Stimulated activated CD4-positive, alpha-beta T cell treated with anti-CD3 and anti-CD28 coated beads, Interleukin-15, amount 100 ng/mL, for 1 hour (primary cell): ENCODE results near the gene KAT6B.

Source experiments
- DNase-seq, 2 donors: peaks; one replicate each; pipeline ENCODE4 v3.0.0-alpha.2; 2020; ENCODE audit warnings: low read depth in 1 of 2, low spot score in 1 of 2

Gene KAT6B

DNA sequence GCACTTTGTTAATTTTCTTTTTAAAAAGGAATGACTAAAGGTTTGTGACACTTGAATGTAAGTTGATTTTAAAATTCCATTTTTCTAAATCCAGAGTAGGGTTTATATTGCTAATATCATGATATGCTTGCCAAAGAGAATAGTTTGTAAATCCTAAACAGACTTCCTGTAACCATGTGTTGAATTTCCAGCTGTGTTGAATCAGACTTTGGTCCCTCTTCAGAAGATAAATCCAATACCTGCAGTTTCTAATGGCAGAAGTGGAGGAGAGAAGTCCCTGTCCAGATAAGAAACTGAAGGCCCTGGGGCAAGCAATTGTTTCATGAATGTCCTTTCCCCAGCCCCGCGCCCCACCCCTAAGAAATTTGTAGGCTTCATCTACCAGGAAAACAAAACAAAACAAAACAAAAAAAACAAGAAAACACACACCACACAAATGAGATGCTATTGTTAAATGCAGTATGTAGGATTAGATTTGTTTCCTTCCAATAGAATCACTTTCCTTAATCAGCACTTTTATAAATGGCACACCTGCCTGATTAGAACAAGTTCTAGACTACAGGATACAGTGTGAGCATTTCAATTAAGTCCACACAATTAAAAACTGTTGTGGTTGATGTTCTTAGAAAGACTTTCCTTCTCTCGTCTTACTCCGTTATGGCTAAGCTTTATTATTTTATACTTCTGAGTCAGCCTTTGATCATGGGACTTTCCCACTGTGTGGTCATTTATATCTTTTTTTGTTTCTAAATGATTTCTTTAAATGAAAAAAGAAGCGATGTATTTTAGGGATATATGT, 122.8 kb downstream of the KAT6B start:
- DNase-seq, result no peak

DNA sequence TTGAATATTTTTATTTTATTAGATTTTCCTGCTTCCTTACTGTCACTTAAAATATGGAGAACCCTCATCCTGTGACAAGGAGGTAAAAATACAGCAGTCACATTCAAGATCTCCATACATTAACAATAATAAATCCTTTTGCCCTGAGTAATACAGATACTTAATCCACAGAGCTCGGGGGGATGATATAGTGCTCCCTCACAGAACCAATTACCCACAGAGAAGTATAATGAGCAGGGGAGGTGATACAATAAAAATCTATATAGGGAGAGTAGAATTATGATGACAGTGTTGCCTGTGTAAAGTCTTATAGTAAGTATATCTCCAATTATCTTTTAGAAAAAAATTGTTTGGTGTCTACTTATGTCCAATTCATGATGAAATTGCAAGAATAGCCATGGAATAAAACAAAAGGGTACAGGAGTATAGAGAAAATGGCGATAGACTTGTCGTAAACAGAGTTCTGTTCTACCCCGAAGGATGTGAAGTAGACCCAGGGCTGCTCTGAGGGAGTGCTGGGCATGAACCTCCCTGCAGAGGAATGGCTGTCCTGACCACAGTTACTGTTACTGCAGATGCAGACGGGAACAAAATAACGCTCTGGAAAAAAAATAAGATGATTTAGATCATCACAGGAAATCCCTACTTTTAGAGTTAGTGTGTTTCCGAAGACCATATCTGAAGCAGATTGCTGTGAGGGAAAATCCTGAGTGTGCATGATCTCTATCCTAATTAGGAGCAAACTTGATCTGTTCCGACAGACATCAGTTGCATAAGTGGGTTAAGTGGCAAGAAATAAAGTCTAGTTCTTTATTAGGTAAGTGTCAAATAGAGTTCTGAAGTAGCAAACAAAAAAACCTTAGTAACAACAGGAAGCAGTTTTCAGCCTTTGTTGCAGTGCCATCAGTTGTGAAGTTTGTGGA, 123.7 kb downstream of the KAT6B start:
- DNase-seq, result no peak

DNA sequence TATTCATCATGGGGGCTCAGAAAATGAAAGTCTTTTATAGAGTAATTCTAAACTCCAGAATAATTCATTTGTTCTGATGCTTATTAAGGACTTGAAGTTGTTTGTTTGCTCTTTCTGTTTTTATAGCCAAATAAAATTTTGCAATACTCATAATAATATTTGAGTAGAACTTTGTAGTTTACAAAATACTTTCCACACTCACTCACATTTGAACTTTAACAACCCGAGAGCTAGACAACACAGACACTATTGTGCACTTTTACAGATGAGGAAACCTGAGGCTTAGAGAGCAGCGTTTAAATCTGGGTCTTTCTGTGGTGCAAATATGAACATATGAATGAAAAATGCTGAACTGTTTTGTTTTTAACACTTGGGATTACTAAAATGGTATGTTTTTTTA, 126.8 kb downstream of the KAT6B start:
- DNase-seq, result no peak

DNA sequence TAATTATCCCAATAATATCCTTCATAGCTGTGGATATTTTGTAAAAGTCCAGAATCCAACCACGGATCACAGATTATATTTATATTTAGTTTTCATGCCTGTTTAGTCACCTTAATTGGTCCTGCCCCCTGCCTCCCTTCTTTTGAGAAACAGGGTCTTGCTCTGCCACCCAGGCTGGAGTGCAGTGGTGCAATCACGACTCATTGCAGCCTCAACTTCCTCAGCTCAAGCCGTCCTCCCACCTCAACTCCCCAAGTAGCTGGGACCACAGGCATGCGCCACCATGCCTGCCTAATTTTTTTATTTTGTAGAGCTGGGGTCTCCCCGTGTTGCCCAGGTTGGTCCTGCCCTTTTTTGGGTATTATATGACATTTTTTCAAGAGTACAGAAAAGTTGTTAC, 129.4 kb downstream of the KAT6B start:
- no peak for DNase-seq

DNA sequence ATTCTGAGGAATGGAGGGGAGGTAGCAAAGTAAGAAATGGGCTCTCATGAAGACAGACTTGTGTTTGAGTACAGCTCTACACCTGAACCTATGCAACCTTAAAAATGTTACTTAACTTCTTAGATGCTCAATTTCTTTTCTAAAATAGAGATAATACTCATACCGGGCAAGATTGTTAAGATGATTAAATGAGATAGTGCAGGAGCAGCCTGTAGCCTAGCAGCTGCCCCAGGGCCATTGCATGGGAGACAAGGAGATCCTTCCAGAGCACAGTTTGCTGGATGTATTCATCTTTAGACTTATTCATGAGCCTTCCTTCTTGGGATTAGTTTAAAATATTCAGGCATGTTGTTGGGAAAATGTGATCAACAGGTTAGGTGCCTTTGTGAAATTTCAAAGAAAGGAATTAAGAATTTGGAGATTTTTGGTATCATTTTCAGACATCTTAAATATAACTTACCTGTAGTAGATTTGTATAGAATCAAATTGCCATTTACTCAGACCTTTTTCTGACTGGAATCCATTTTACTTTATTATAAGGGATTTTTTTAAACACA, 130.2 kb downstream of the KAT6B start:
- no peak for DNase-seq

DNA sequence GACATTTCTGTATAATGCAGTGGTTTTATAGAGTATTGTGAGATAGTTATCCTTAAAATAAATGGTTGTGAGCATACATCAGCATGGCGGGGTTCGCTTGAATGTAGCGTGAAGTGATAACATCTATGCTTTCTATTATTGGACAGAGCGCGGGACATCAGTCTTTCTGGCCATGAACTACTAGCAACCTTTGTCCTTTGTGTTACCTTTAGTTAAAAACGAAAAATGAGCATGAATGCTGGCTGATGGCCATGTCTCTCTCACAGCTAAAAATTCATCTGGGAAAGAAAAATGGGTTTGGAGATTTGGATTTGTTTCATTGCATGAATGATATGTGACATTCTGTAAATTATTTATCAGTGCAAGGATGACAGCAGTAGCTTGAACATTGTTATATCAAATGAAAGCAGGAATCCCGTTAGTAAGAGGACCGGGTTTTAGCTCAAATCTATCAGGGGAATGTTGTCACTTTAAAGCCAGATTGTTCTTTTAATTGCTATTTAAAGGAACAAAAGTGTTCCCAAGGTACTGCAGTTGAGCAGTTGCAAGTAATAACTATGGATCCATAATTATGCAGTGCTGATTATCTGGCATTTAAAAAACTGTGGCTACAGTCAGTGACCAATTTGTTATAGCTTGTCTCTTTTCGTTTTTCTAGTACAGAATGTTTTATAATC, 131.0 kb downstream of the KAT6B start:
- no peak for DNase-seq

DNA sequence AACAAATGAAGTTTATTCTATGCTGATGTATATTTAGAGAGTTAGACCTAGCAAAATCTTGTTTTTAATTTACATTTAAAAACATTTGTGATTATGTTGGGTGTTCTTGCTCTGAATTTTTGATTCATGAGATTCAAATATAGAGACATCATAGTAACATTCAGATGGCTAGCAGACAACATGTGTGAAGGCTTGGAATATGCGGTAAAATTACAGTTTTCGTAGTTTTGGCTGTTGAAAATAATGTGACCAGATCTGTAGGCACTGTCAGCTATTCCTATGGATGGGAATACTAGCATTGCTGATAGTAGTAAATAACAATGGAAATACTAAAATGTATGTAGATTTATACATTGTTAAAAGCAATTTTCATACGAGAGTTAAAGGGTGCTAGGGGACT, 131.9 kb downstream of the KAT6B start:
- no peak for DNase-seq

DNA sequence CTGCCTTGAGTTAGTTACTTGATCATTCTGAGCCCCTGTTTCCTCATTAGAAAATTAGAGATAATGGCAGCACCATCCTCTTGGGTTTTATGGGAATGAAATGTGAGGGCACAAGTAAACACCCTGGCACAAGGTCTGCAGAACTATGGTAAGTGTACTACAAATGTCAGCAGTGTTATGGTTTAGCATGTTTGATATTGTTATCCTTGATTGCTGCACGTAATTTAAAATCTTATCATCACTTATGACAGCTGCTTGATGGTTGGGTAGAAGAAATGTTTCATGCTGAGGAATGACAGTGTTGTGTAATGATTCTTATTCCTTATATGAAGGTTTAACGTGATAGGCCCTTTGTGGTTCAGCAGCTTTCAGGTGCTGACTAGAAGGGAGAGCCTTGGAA, 134.3 kb downstream of the KAT6B start:
- DNase-seq, result no peak

DNA sequence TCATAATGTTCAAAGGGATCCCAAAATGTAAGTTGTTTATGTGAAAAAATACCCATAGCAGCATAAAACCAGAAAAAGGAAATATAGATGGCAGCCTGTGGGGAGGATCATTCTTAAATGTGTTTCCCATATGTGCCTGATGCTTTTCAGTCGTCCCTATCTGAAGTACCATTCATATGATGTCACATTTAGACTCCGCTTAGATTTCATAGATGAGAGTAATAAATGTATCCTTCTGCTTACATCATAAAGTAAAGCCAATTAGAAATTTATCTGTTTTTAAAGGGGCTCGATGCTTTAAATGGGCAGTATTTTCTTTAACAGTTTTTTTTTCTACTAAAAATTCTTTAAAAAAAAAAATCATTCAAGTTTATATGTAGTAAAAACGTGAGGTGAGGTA, 136.1 kb downstream of the KAT6B start:
- DNase-seq, result no peak

DNA sequence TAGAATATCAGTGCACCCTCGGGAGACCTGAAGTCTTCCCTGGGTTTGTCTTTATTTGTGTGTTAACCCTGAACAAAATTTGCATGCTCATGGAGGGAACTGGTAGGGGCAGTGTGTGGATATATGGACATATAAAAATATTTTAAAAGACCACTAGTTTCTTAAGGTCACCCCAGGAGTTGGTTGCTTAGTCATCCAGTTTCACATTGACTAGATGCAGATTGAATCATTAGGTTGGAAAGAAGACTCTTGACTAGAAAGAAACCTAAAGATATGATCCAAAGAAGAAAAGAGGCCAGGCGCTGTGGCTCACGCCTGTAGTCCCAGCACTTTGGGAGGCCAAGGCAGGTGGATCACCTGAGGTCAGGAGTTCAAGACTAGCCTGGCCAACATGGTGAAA, 137.1 kb downstream of the KAT6B start:
- no peak for DNase-seq

DNA sequence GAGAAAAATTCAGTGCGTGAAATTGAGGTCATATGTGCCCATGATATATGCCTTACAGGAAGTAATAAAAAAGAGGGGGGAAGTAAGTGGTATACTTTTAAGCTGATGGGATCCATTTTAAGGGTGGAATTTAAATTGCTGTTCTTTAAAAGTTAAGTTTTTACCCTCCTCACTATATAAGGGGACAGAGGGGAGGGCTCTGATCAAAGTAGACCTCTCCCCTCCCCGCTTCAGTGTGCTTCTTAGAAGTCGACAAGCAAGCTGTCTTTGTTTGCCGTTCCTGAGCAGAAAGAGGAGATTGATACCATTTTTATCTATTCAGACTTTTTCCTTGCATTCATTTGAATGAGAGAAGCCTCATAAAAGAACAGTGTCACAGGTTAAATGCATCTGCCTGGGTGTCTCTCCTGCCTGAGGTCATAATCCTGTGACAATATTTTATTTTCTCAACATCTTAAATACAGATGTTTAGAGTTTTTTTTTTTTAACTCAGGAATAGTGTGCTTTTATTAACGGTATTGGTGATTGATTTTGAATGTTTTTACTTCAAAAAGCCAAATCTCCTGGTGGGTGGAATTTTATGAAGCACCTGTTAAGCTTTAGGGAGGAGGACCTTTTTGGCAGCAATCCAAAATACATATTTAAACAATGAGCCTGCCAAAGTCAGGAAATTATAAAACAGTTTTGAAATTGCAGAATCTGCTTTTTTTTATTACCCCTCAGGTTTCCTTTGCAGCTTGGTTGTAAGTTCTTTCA, 141.7 kb downstream of the KAT6B start:
- no peak for DNase-seq

DNA sequence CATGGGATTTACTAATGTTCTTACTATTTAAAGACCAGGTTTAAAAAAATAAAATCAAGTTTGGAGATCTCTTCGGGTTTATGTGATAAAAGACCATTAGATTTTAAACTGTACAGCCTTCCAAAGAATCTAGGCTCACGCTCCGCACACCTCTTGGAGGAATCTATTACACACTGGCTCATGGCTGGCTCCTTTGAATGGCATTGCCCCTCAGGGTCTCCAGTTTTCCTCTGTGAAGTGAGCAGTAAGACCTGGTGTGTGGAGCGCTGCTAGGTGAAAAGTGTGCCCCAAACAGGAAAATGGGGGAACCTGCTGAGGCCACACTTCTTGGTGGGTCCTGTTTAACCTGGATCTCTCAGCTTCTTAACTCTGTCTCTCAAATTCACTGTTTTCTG, 142.3 kb downstream of the KAT6B start:
- DNase-seq, result no peak

DNA sequence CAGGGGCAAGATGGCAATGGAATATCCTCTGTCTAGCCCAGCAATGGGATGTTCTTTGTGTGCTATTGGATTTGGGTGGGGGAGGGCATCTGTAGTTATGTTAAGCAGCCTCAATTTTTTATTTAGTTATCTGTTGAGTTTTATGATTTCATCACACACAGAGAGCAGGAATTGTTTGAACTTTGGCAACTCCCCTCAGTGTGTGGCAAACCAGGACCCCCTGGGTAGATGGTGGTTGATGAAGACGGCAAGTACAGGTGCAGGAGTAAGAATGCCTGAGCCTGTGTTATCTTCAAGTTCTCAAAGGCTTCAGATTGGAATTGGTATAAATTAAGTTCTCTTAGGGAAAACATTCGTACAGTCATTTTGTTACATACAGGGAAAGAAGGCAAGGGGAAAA, 142.7 kb downstream of the KAT6B start:
- DNase-seq, result no peak

DNA sequence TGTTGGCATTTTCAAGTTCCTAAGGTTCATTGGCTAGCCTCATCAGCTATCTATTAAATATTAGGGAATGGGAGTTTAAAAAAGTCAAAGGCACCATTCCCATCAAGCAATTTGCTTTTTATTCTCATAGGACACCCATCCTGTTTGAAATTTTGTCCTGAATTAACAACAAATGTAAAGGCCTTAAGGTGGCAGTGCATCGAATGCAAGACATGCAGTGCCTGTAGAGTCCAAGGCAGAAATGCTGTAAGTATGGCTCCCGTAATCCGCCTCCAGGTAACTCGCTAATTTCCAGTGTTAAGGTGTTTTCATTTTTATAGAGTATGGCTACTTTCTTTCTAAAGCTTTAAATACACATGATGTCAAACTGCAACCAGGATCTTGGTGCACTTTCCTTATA, 143.1 kb downstream of the KAT6B start:
- DNase-seq, result no peak

DNA sequence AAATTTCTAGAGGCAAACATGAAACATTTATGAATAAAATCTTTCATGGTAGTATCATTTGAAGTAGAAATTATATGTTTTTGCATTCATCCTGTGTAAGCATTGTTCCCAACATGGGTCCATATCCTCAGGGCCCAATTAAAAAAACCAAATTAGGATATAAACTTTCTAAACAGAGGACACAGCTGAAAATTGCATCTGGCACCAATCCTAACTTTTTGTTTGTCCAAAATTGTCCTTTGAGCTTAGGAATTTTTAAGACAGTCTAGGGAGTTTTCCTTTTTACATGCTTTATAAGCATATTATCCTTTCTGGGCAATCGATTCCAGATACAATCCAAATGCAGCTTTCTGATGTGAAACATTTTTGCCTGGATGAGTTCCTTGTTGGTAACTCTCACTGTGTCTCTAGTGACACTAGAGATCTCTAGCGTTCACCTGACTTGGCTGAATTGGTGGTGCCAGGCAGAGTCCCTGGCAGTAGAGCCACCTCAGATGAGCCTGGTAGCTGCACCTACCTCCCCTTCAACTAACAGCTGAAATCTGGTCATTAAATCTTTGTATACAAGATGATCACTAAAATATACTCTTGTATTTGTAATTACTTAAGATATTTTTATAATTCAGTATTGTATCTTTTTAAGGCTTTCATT, 147.5 kb downstream of the KAT6B start:
- DNase-seq, result no peak

DNA sequence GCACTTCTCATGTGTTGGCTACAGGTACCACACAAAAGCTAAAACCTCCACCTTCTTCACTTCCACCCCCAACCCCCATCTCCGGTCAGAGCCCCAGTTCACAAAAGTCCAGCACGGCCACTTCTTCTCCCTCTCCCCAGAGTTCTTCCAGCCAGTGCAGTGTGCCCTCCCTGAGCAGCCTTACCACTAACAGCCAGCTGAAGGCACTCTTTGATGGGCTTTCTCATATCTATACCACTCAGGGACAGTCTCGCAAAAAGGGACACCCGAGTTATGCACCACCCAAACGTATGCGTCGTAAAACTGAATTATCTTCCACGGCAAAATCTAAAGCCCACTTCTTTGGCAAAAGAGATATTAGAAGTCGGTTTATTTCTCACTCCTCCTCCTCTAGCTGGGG, 149.4 kb downstream of the KAT6B start:
- DNase-seq, result no peak

DNA sequence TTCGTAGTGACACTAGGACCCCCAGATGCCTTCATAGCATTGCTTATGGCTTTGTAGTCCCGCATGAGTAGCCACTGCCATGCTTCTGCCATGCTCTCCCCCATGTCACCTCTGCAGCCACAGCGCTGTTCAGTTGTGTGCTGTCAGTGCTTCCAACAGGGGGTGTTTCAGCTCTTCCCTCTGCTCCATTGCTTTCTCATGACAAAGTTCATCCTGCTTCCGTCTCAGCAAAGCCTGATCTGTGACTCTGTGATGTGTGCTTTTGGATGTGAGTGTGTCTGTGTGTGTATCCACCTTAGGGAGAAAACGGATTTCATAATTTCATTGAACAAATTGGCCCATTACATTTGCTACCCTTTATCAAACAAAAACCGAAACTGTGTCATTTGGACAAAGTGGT, 150.2 kb downstream of the KAT6B start:
- no peak for DNase-seq

DNA sequence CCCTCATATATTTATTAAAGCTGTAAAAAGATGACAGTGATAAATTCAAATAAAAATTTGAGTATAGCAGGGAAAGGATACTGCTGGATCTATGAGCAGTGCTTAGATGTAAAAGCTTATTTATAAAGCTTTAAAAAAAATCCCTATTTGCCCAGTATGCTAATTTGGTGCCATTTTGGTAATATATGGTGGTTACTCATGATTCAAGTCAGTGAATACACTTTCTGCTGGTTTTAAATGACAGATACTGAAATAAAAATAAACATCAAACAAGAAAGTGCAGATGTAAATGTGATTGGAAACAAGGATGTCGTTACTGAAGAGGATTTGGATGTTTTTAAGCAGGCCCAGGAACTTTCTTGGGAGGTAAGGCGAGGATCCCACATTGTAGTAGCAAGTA, 150.7 kb downstream of the KAT6B start:
- DNase-seq, result no peak

DNA sequence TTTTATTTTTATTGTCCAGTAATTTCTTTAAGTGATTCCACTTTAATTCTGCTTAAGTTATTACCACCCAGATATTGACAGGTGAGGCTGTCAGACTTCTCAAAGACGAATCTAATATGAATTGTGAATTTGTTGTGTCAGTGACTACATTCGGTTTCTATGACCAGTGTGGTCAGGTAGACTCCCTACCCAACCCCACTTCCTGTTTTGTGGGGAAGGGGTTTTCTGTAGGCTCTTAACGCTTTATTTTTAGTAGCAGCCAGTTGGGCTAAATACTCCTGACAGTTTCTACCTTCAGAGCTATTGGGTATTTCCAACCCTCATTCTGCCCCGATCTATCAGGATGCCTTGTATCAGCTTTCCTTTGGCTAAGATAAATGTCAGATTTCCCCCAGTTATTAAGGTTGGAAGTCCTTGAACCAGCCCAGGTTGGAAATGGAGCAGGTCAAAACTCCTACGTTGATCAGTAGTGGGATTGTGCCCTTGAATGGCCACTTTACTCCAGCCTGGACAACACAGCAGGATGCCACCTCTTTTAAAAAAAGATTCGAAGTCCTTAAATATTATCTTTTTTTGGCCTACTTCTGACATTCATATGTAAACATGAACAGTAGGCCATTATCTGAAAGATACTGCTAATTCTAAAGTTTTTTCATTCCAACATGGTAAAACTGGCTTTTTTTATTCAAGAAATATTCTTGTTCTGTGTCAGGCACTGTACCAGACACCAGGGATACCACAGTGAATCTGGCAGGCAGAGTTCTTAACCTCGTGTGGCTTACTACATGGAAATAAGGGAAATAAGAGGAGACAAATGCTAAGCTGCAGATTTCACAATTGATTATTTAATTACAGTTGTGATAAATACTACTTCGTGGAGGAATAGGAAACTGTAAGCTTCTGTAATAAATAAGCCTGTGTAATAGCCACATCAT, 151.8 kb downstream of the KAT6B start:
- DNase-seq, result no peak
